ENCODE data around the gene SLC6A19.

Gene SLC6A19

GRCh38 chr5:1166370-1166769, 35.0 kb upstream of the SLC6A19 start:
- no peak for DNase-seq (ENCODE audit: low read depth, low spot score)

- DNase-seq (ENCODE audit: low read depth, low spot score) = no peak
Measured at GRCh38 chr5:1167361-1167727, 34.1 kb upstream of the SLC6A19 start.

- DNase-seq (ENCODE audit: low read depth, low spot score) = peak; percentile 27
Measured at GRCh38 chr5:1167728-1168709, 33.4 kb upstream of the SLC6A19 start.

GRCh38 chr5:1168796-1169195, 32.6 kb upstream of the SLC6A19 start:
- no peak for DNase-seq (ENCODE audit: low read depth, low spot score)

GRCh38 chr5:1169211-1170115, 31.9 kb upstream of the SLC6A19 start:
- DNase-seq (ENCODE audit: low read depth, low spot score) = no peak

- no peak for DNase-seq (ENCODE audit: low read depth, low spot score)
Measured at GRCh38 chr5:1171340-1171941, 30.0 kb upstream of the SLC6A19 start.

GRCh38 chr5:1172007-1172581, 29.3 kb upstream of the SLC6A19 start:
- DNase-seq (ENCODE audit: low read depth, low spot score) = no peak

- DNase-seq (ENCODE audit: low read depth, low spot score) = no peak
Measured at GRCh38 chr5:1172670-1173404, 28.6 kb upstream of the SLC6A19 start.

- no peak for DNase-seq (ENCODE audit: low read depth, low spot score)
Measured at GRCh38 chr5:1173485-1174070, 27.8 kb upstream of the SLC6A19 start.

- no peak for DNase-seq (ENCODE audit: low read depth, low spot score)
Measured at GRCh38 chr5:1174122-1174936, 27.1 kb upstream of the SLC6A19 start.

GRCh38 chr5:1175015-1175414, 26.4 kb upstream of the SLC6A19 start:
- DNase-seq (ENCODE audit: low read depth, low spot score) = no peak

- no peak for DNase-seq (ENCODE audit: low read depth, low spot score)
Measured at GRCh38 chr5:1175801-1176472, 25.5 kb upstream of the SLC6A19 start.

- no peak for DNase-seq (ENCODE audit: low read depth, low spot score)
Measured at GRCh38 chr5:1176473-1177391, 24.7 kb upstream of the SLC6A19 start.

GRCh38 chr5:1177826-1178528, 23.4 kb upstream of the SLC6A19 start:
- no peak for DNase-seq (ENCODE audit: low read depth, low spot score)

- DNase-seq (ENCODE audit: low read depth, low spot score) = no peak
Measured at GRCh38 chr5:1178529-1179382, 22.6 kb upstream of the SLC6A19 start.

- no peak for DNase-seq (ENCODE audit: low read depth, low spot score)
Measured at GRCh38 chr5:1179383-1179715, 22.0 kb upstream of the SLC6A19 start.

GRCh38 chr5:1180096-1180495, 21.3 kb upstream of the SLC6A19 start:
- no peak for DNase-seq (ENCODE audit: low read depth, low spot score)
